SKM-1 treated with dmso at 0.1 percent for 144 hours (cell line): ENCODE data around the gene MCOLN2.
"Not testable (repeated sequence)": the region's sequence is repeated elsewhere in the genome, so short reads cannot be mapped to it uniquely, and the experiment has no call there.

Source experiments
- DNase-seq: peaks from one replicate; lab custom pipeline; 2025; ENCODE audit not compliant: unreplicated experiment; lab: John Stamatoyannopoulos, UW

Gene MCOLN2

DNA sequence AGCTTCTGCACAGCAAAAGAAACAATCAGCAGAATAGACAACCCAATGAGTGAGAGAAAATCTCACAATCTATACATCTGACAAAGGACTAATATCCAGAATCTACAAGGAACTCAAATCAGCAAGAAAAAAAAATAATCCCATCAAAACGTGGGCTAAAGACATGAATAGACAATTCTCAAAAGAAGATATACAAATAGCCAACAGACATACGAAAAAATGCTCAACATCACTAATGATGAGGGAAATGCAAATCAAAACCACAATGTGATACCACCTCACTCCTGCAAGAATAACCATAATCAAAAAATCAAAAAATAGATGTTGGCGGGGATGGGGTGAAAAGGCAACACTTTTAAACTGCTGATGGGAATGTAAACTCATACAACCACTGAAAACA lies 10.4 kb downstream of the MCOLN2 start:
- not testable (repeated sequence) for DNase-seq

DNA sequence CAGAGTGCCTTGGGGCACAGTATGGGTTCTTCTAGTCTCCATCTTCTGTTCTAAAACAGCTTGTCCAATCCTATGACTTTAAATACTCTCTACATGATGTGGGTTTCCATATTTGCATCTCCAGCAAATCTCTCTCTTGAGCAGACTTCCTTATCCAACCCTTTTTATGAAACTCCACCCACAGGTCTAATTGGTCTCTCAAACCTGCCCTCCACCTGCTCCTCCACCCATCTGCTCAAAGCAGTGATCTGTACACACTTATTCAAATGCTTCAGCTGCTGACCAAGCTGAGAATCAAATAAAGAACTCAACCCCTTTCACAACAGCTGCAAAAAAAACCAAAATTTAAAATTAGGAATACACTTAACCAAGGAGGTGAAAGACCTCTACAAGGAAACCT lies 11.5 kb downstream of the MCOLN2 start:
- no peak for DNase-seq

DNA sequence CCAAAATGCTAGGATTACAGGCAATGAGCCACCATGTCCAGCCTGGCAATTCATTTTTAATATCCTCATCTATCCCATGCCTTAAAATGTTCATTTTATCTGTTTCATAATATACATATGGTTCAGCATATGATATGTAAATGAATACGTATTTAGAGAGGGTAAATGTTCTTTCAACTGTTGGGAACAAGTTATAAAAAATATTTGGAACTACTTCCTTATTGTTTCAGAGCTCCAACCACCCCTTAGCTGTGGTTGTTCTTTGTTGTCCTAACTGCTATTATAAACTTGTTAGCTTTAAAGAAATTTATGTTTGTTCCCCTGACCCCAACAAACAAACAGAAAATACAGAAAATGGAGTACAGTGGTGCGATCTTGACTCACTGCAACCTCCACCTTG lies 14.5 kb downstream of the MCOLN2 start:
- DNase-seq = no peak

DNA sequence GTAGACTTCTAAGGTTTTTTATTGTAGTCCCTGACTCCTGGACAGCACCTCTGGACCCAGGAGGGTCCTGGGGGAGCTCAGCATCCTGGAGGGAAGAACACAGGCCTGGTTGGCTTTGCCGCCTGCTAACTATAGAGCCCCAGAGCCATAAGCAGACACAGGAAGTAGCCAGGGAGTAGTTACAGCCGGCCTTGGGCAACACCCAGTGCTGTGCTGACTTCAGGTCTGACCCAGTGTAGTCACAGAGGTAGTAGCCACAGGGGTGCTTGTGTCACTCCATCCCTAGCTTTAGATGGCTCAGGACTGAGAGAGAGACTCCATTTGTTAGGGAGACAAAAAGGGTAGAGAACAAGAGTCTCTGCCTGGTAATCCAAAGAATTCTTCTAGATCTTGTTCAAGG lies 21.9 kb downstream of the MCOLN2 start:
- DNase-seq = no peak

DNA sequence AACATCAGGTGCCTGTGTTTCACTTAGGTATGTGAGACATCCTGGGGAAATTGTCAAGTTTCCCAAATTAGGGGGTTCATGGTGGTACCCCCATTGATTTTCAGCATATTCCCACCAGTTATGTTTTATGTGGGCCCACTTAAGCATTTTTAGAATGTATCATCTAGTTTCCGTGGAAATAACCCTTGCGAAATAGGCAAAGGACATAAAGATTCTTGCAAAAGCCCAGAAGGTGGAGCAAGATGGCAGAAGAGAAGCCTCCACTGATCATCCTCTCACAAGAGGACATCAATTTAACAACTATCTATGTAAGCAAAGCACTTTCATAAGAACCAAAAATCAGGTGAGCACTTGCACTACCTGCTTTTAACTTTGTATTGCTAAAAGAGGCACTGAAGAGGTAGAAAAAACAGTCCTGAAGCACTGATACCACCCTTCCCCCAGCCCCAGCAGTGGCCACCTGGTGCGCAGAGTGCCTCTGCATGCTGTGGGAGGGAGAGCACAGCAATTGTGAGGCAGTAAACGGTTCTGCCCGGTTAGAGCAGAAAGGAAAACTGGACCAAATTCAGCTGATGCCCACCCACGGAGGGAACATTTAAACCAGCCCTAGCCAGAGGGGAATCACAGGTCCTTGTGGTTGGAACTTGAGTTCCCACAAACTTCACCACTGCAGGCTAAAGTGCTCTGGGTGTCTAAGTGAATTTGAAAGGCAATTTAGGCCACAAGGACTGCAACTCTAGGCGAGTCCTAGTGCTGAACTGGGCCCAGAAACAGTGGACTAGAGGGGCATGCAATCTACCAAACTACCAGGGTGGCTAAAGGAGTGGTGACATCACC lies 23.2 kb downstream of the MCOLN2 start:
- DNase-seq = peak; percentile 31

DNA sequence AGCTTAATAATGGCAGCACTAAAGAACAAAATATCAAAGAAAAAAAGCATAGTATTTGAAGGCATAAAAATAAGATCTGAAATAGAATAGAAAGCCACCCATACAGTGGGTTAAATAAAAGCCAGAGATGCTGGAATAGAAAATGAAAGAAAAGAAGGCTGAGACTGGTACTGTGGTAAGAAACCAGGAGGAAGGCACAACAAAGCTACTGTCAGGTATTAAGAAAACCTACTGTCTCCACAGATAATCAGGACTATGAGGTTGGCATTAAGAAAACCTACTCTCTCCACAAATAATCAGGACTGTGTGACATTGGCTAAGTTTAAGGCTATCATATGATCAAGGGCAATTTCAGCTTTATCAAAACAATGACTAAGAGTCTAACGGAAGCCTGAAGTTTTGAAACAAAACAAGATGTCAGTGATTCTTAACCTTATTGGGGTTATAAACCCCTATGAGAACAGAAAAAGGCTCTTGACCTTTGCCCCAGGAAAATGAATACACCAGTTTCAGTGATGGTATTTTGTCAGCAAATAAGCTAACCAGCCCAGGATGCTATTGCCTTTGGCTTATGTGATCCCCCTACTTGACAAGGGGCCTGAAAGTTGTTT lies 24.4 kb downstream of the MCOLN2 start:
- DNase-seq = no peak

DNA sequence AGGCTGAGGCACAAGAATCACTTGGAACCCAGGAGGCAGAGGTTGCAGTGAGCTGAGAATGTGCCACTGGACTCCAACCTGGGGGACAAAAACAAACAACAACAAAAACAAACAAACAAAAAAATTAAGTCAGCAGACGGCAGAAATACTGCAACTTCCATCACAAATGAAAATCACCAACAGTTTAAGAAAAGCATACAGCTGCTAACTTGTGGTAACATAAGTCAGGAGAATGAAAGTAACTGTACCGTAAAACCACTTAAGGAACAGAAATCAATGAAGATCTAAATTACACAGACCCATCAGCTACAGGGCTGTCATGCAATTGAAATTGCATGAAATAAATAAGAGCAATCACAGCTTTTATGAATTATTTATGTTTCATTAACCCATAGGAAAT lies 25.0 kb downstream of the MCOLN2 start:
- DNase-seq = no peak

DNA sequence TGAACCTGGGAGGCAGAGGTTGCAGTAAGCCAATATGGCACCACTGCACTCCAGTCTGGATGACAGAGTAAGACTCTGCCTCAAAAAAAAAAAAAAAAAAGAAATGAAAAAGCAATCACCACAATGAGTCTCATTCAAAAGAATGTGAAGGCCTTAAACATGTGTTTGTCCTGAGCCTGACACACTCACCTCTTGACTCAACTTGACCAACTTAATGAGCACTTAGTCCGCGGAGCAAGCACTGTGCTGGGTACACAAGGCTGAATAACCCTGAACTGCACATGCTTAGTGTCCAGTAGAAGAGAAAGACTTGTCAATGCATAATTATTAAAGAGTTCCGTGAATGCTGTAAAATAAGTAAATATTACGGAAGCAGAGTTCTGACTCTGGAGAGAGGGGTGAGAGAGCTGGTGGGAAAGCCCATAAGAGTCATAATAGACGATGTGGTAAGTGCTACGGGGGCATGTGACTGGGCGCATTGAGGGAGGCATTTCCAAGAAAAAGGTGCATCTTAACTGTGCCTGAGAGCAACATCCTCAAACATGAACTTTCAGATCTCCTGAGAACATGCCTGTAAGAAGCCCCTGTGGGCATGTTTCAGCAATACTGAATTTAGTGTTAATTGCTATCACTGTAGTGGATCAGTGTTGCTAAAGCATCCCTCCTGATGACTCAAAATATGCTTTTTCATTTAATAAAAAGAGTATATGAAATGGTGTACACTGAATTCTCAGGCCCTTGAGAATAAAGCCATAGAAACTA lies 27.2 kb downstream of the MCOLN2 start:
- DNase-seq = no peak

DNA sequence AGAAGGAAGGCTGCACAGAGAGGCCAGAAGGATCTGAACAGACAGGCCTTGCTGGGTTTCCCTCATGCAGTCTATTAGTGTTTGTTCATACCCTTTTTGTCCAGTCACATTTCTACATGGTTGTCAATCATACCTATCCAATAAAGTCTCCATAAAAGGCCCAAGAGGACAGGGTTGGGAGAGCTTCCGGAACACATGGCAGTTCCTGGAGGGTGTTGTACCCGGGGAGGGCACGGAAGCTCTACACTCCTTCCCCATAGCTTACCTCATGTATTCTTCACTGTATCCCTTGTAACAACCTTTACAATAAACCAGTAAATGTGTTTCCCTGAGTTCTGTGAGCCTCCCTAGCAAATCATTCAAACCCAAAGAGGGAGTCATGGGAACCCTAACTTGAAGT lies 28.0 kb downstream of the MCOLN2 start:
- DNase-seq = no peak

DNA sequence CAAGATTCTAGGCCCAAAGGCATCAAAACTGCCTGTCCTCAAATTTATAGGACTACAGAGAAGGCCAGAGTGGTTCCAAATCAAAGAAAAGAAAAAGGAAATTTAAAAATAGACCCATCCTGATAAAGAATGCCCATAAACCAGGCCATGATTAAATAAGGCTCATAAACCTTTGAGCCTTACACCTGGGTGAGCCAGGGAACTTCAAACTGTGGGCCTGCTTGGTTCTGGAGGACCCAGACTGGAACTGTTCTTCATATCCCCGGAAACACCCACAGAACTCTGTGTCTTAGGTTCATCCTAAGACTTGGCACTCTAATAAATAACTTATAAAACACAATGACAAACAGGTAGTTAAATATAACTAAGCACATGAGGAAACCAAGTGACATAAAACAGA lies 28.8 kb downstream of the MCOLN2 start:
- DNase-seq = no peak

DNA sequence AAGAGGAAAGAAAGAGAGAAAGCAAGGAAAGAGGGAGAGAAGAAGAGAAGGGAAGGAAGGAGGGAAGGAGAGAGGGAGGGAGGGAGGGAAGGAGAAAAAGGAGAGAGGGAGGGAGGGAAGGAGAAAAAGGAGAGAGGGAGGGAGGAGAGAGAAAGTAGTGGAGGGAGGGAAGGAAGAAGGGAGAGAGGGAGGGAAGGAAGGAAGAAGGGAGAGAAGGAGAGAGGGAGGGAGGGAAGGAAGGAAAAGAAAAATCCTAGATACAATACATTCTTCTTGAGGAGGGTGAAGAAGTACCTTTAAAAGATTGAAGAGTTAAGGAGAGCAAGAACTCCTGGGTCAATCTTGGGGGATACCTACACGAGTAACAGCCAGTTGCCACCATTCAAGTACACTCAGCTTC lies 29.2 kb downstream of the MCOLN2 start:
- DNase-seq = no peak

DNA sequence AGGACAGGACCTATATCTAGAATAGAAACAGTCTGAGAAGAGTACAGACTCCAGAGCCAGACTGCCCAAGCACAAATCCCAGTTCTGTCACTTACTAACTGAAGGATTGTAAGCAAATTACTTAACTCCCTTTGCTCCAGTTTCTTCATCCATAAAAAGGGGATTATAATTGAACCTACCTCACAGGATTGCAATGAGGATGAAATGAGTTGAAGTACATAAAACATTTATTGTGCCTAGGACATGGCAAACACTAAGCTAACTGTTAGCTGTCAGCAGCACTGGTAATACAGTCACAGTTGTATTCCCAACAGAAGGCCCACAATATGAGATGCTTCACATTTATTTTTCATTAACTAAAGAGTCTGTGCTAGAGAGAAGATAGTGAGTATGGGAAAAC lies 33.9 kb downstream of the MCOLN2 start:
- DNase-seq = no peak

DNA sequence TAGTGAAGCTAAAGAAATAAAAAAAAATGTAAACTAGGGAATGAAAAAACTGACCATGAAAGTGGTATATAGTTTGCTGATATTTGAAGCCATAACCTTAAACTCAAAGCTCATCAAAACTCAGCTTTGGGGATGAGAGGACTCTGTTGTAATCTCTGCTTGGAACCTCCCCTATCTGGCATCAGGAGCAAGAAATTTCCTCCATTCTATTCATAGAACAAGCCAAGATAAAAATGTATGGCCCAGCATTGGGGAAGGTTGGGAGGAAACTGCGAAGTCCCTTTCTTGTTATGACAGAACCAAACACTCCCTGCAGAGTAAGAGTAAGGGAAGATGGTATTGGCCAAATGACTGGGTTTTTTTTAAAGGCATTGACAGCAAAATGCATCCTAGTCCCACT lies 35.6 kb downstream of the MCOLN2 start:
- DNase-seq = no peak

DNA sequence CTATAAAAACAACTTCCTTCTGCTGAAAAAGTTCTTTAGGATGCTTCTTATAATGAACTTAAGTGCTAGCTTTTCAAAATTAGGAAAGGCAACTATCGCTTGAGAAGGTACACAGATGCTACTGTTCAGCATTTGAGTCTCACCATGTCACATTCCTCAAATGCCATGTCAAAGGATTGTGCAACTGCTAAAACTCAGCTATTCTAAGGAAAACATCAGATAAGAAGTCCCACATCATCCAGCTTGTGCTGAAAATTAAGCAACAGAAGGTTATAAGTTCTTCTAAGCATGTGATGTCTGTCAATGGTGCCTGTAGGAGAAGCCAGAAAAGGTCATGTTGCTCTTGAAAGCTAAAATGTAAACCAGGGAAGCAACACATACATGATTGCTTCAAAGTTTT lies 36.5 kb downstream of the MCOLN2 start:
- DNase-seq = no peak

DNA sequence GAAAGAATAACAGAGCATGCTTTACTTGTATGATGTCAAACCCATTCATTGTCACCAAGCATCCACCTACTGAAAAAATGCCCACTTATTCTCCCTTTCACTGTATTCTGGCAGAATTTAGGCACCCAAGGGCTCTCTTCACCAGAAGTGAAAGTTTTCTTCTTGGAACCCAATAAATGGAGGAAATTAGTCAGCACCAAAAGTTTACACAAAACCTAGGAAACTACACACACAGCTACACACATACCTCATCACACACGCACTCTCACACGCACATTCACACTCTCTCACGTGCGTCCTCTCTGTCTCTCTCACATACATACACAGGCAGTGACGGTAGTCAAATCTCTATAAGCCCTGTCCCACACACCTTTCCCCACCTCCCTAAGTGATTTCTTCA lies 37.6 kb downstream of the MCOLN2 start:
- DNase-seq = no peak

DNA sequence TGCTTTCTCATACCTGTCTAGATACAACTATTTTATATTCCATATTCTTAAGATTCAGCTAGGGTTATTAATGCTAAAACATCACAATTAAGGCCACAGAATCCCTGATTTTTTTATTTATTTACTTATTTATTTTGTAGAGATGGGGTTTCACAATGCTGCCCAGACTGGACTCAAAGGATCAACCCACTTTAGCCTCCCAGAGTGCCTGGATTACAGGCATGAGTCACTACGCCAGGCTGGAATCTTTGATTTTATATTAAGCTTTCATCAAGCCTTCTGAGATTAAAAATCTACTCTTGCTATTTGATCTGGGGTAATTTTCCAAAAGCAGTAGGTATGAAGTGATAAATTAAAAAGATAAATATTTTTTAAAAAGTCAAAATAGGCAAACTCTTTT lies 38.9 kb downstream of the MCOLN2 start:
- DNase-seq = no peak

DNA sequence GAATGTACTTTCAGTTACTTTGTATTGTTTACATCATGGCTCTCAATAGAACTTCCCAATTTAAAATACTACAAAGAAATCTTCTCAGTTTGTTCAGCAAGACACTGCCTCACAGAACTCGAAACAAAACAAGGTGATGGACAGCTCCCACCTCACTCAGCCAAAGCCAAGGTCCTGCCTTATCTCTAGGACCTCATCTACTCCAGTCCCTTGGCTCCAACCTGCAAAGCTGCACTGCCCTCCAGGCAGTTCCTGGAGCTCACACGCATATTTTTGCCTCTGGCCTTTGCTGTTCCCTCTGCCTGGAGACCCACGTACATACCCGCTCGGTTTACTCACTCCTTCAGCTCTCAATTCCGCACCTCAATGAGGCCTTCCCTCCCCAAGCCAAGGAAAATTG lies 40.3 kb downstream of the MCOLN2 start:
- no peak for DNase-seq

DNA sequence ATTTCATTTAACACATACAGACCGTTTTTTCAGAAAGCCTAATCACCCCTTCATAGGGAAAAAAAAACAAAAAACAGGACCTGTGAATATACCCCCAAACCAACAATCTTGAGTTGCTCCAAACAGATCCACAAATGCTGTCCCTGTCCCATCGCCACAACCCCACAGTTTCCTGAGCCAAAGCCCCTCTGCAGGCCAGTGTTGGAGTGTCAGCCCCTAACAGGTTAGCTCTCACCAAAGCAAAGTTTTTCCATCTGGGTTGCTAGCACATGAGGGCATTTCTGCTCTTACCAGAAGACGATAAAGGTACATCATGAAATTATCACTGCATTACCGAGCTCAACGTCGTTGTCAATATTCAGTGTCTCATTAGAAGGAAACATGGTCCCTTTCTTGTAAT lies 40.8 kb downstream of the MCOLN2 start:
- no peak for DNase-seq

DNA sequence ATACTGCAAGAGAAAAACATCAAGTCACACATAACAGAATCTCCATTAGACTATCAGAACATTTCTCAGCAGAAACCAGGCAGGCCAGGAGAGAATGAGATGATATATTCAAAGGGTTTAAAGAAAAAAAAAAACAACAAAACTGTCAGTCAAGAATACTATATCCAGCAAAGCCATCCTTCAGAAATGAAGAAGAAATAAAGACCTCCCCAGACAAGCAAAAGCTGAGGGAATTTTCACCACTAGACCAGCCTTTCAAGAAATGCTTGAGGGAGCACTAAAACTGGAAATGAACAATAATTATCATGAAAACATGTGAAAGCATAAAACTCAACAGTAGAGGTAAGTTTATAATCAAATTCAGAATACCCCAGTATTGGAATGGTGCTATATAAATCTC lies 47.2 kb downstream of the MCOLN2 start:
- no peak for DNase-seq

DNA sequence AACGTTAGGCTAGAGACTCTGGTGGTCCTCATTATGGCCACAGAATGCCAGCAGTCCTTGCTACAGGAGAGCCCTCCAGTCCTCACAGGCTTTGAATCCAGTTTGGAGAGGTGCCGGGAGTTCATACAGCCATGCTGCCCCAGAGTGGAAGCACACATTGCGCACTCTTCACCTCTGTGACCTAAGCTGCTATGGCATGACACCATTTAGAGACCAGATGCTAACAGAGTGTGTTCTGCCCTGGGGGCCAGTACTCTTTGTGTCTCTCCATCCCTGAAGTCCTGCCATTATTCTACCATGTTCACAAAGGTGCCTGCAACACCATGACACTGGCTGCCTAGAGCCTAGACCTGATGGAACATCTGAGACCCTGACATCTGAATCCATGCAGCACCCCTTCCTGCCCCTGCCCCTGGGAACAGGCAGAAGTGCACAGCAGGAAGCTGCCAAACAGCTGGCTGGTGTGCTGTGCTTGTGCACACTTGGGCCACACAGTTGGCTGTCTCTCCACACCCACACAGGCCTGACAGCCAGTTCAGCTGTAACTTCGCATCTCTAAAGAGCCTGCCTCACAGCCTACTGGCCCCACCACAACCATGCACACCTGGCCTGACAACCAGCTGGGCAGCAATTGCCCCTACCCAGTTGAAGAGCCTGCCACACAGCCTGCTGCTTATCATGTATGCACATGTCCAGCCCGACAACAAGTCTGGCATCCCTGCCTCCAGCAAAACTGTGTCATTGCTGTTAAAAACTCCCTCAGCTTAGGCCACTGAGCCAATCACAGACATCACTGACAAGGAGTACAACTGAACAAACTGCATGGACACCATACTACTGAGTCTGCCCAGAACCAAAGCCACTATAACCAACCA lies 49.1 kb downstream of the MCOLN2 start:
- DNase-seq = no peak

DNA sequence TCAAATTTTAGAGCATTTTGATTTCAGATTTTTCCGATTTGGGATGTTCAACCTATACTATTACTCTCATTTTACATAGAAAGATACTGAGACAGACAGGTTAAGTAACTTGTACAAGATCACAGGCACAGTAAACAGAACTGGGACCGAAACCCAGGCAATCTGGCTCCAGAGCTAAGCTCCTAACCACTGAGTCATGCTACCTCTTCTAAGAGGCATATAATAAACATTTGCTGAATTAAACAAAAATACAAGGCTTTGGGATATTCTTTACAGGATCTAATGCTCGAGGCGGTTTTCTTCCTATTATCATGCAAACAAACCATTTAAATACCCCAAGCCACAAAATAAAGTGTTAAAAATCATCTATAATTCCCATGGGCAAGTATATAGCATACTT lies 50.3 kb downstream of the MCOLN2 start:
- DNase-seq = no peak
